ENCODE measurements around the gene CYSLTR2.

- TF ChIP-seq CTCF (IDR thresholded peaks at IDR 0.05) (no peak), POLR2A (IDR thresholded peaks at IDR 0.05) (no peak)
These were observed 2.9 kb downstream of the CYSLTR2 start for GRCh38 chr13:48656608-48657007.
